ENCODE results near the gene SMIM29. TPM values are rescaled to one million over a fixed set of nuclear protein-coding genes. Genes with fewer than 3 reads are reported as not detected.

Gene SMIM29
- total RNA-seq, 1 donor from 2014 or later: 17.3 TPM

DNA sequence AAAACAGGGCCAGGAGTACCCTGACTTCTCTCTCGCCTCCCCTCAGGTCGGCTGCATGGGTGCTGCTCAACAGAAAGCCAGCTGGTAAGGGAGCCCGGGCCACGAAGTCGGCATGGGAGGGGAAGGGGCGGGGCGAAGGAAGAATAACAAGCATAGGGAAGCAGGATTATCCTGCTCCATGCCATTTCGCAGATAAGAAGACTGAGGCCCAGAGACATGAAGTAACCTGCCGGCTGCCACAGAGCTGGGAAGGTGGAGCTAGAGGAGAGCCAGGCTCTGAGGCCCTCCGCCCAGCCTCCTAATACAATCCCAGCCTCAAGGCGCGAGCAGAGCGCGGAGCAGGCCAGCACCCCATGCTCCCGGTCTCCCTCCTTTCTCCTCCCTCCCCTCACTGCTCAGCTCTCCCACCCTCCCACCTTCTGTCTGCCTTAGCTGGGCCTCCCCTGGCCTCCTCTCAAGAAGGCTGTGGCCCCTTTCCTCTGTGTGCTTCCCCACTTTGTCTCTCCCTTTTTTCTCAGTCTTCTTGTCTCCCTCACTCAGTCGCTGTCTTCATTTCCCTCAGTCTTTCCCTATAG, 25.3 kb downstream of the SMIM29 start:
- Mint-ChIP-seq H3K27ac (peak overlapping the region; percentile 84), H3K27me3 (ENCODE audit: low read depth) (peaks cover 3% of the 10 kb centered on the region), H3K4me3 (ENCODE audit: low read depth) (peak overlapping the region; percentile 60), H3K9me3 (no peaks in the 10 kb centered on the region), H3K36me3 (ENCODE audit: low read depth) (no peaks in the 10 kb centered on the region), H3K4me1 (ENCODE audit: low read depth) (peaks cover 25% of the 10 kb centered on the region)
- DNase-seq (ENCODE audit: low spot score): no peak
- intact Hi-C loops (cut with micrococcal nuclease): loop anchor here (1.0 kb wide), 1 partner anchor 15 kb away; no protein-coding TSS in a partner anchor

GRCh38 chr6:34218691-34219090, 30.1 kb downstream of the SMIM29 start:
- no peaks in the 10 kb centered on the region for H3K36me3 Mint-ChIP-seq (ENCODE audit: low read depth)
- intact Hi-C loops (cut with micrococcal nuclease): no loop called here
- H3K4me3 Mint-ChIP-seq (ENCODE audit: low read depth): no peak overlapping the region
- H3K9me3 Mint-ChIP-seq: no peaks in the 10 kb centered on the region
- H3K27ac Mint-ChIP-seq: no peak overlapping the region
- H3K4me1 Mint-ChIP-seq (ENCODE audit: low read depth): peaks cover 11% of the 10 kb centered on the region
- no peak for DNase-seq (ENCODE audit: low spot score)
- H3K27me3 Mint-ChIP-seq (ENCODE audit: low read depth): peaks cover 3% of the 10 kb centered on the region

GRCh38 chr6:34213772-34214171, 35.0 kb downstream of the SMIM29 start:
- Mint-ChIP-seq H3K9me3 (no peaks in the 10 kb centered on the region), H3K27me3 (ENCODE audit: low read depth) (no peaks in the 10 kb centered on the region), H3K4me3 (ENCODE audit: low read depth) (no peak overlapping the region), H3K36me3 (ENCODE audit: low read depth) (no peaks in the 10 kb centered on the region), H3K4me1 (ENCODE audit: low read depth) (peaks cover 5% of the 10 kb centered on the region), H3K27ac (no peak overlapping the region)
- no peak for DNase-seq (ENCODE audit: low spot score)
- intact Hi-C loops (cut with micrococcal nuclease): no loop called here

- H3K4me3 Mint-ChIP-seq (ENCODE audit: low read depth): no peak overlapping the region
- no peak for DNase-seq (ENCODE audit: low spot score)
- intact Hi-C loops (cut with micrococcal nuclease): loop anchor here (1.0 kb wide), 1 partner anchor 15 kb away; no protein-coding TSS in a partner anchor
- peaks cover 17% of the 10 kb centered on the region for H3K4me1 Mint-ChIP-seq (ENCODE audit: low read depth)
- H3K27ac Mint-ChIP-seq: peak overlapping the region; percentile 83
- no peaks in the 10 kb centered on the region for H3K27me3 Mint-ChIP-seq (ENCODE audit: low read depth)
- H3K9me3 Mint-ChIP-seq: no peaks in the 10 kb centered on the region
- no peaks in the 10 kb centered on the region for H3K36me3 Mint-ChIP-seq (ENCODE audit: low read depth)
Measured at GRCh38 chr6:34207695-34208443, 40.9 kb downstream of the SMIM29 start.

- Mint-ChIP-seq H3K27me3 (ENCODE audit: low read depth) (no peaks in the 10 kb centered on the region), H3K27ac (no peak overlapping the region), H3K4me3 (ENCODE audit: low read depth) (no peak overlapping the region), H3K4me1 (ENCODE audit: low read depth) (peaks cover 17% of the 10 kb centered on the region), H3K9me3 (no peaks in the 10 kb centered on the region), H3K36me3 (ENCODE audit: low read depth) (no peaks in the 10 kb centered on the region)
- intact Hi-C loops (cut with micrococcal nuclease): no loop called here
- DNase-seq (ENCODE audit: low spot score): no peak
Measured at GRCh38 chr6:34206726-34207125, 42.1 kb downstream of the SMIM29 start.

DNA sequence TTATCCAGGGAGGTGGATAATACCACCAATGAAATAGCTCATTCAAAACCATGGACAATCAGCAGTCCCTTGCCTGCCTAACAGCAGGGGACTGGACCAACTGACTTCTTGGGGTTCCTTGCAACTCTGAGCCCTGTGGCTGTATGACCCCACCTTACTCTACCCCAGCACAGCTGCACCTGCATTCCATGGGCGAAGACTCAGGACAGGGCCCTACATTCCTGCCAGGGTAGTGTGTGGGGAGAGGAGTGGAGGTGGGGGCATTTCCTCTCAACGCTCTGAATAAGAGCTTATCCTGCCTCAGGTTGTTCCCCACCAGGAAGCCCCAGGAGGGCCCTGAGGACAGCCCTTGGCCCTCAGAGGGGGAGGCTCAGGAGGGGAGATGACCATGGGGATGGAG, 42.9 kb downstream of the SMIM29 start:
- no peak overlapping the region for H3K27ac Mint-ChIP-seq
- no peaks in the 10 kb centered on the region for H3K36me3 Mint-ChIP-seq (ENCODE audit: low read depth)
- peaks cover 17% of the 10 kb centered on the region for H3K4me1 Mint-ChIP-seq (ENCODE audit: low read depth)
- no peaks in the 10 kb centered on the region for H3K27me3 Mint-ChIP-seq (ENCODE audit: low read depth)
- DNase-seq (ENCODE audit: low spot score): no peak
- H3K4me3 Mint-ChIP-seq (ENCODE audit: low read depth): no peak overlapping the region
- H3K9me3 Mint-ChIP-seq: no peaks in the 10 kb centered on the region
- intact Hi-C loops (cut with micrococcal nuclease): no loop called here

- no peak for DNase-seq (ENCODE audit: low spot score)
- Mint-ChIP-seq H3K9me3 (no peaks in the 10 kb centered on the region), H3K36me3 (ENCODE audit: low read depth) (no peaks in the 10 kb centered on the region), H3K27me3 (ENCODE audit: low read depth) (no peaks in the 10 kb centered on the region), H3K4me3 (ENCODE audit: low read depth) (no peak overlapping the region), H3K4me1 (ENCODE audit: low read depth) (peaks cover 17% of the 10 kb centered on the region), H3K27ac (no peak overlapping the region)
- intact Hi-C loops (cut with micrococcal nuclease): no loop called here
Measured at GRCh38 chr6:34205466-34205865, 43.3 kb downstream of the SMIM29 start.

DNA sequence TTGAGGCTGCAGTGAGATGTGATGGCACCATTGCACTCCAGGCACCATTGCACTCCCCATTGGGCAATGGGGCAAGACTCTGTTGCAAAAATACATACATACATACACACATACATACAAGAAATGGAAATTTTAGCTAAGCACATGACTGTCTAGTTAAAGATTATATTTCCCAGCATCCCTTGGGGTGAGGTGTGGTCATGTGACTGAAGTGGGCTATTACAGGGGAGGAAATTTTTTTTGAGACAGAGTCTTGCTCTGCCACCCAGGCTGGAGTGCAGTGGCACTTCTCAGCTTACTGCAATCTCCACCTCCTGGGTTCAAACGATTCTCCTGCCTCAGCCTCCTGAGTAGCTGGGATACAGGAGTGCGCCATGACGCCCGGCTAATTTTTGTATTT, 44.1 kb downstream of the SMIM29 start:
- no peaks in the 10 kb centered on the region for H3K9me3 Mint-ChIP-seq
- H3K4me3 Mint-ChIP-seq (ENCODE audit: low read depth): no peak overlapping the region
- intact Hi-C loops (cut with micrococcal nuclease): no loop called here
- no peak for DNase-seq (ENCODE audit: low spot score)
- no peak overlapping the region for H3K27ac Mint-ChIP-seq
- H3K4me1 Mint-ChIP-seq (ENCODE audit: low read depth): peaks cover 19% of the 10 kb centered on the region
- no peaks in the 10 kb centered on the region for H3K36me3 Mint-ChIP-seq (ENCODE audit: low read depth)
- H3K27me3 Mint-ChIP-seq (ENCODE audit: low read depth): no peaks in the 10 kb centered on the region

DNA sequence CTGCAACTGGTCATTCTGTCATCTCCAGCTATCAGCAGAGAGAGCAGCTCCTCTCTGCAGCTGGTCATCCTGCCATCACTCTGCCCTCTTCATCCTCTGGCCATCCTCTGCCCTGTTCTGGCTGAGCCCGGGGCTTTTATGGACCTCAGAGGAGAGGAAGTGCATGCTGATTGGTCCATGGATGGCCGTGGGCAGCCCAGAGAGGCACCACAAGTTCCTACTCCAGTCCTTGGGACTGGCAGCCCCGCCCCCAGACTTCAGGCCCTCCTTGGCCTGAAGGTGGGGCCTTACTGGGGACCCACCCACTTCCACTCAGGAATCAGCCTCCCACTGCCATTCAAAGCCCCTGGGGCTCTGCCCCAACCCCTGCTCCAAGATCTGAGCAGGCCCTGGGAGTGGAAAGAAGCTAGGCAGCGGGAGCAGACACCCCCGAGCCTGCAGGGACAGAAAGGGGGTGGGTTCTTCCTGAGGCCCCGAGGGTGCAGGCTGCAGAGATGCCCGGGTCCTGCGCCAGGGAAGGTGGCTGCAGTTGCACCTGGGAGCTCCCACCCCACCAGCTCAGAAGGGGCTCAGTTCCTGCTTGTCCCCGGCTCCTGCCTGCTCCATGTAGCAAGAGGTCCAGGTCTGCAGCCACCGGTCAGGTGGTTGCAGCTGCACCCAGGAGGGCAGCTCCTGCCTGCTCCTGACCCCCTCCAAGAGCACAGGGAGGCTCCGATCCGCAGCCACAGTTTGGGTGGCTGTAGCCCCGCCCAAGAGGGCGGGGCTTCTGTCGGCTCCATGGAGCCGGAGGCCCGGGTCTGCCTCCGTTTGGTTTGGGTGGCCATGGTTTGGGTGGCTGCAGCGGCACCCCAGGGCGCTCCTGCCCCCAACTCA, 46.2 kb downstream of the SMIM29 start:
- H3K36me3 Mint-ChIP-seq (ENCODE audit: low read depth): no peaks in the 10 kb centered on the region
- H3K27ac Mint-ChIP-seq: no peak overlapping the region
- DNase-seq (ENCODE audit: low spot score): no peak
- H3K27me3 Mint-ChIP-seq (ENCODE audit: low read depth): peaks cover 4% of the 10 kb centered on the region
- no peak overlapping the region for H3K4me3 Mint-ChIP-seq (ENCODE audit: low read depth)
- intact Hi-C loops (cut with micrococcal nuclease): no loop called here
- peaks cover 5% of the 10 kb centered on the region for H3K4me1 Mint-ChIP-seq (ENCODE audit: low read depth)
- no peaks in the 10 kb centered on the region for H3K9me3 Mint-ChIP-seq

- Mint-ChIP-seq H3K4me1 (ENCODE audit: low read depth) (peaks cover 3% of the 10 kb centered on the region), H3K9me3 (no peaks in the 10 kb centered on the region), H3K27ac (no peak overlapping the region), H3K27me3 (ENCODE audit: low read depth) (peaks cover 5% of the 10 kb centered on the region), H3K4me3 (ENCODE audit: low read depth) (no peak overlapping the region), H3K36me3 (ENCODE audit: low read depth) (no peaks in the 10 kb centered on the region)
- intact Hi-C loops (cut with micrococcal nuclease): no loop called here
- DNase-seq (ENCODE audit: low spot score): no peak
Measured at GRCh38 chr6:34201455-34202107, 47.2 kb downstream of the SMIM29 start.

GRCh38 chr6:34200340-34200971, 48.4 kb downstream of the SMIM29 start:
- no peaks in the 10 kb centered on the region for H3K9me3 Mint-ChIP-seq
- H3K4me1 Mint-ChIP-seq (ENCODE audit: low read depth): peaks cover 6% of the 10 kb centered on the region
- H3K36me3 Mint-ChIP-seq (ENCODE audit: low read depth): no peaks in the 10 kb centered on the region
- H3K27ac Mint-ChIP-seq: no peak overlapping the region
- H3K4me3 Mint-ChIP-seq (ENCODE audit: low read depth): no peak overlapping the region
- intact Hi-C loops (cut with micrococcal nuclease): no loop called here
- DNase-seq (ENCODE audit: low spot score): no peak
- peaks cover 7% of the 10 kb centered on the region for H3K27me3 Mint-ChIP-seq (ENCODE audit: low read depth)

- Mint-ChIP-seq H3K36me3 (ENCODE audit: low read depth) (no peaks in the 10 kb centered on the region), H3K27me3 (ENCODE audit: low read depth) (peaks cover 13% of the 10 kb centered on the region), H3K27ac (no peak overlapping the region)
Measured at GRCh38 chr6:34196833-34197195, 52.0 kb downstream of the SMIM29 start.

More at GRCh38 chr6:34196833-34197195, 52.0 kb downstream of the SMIM29 start:
- Mint-ChIP-seq H3K9me3 (no peaks in the 10 kb centered on the region), H3K4me1 (ENCODE audit: low read depth) (peaks cover 6% of the 10 kb centered on the region), H3K4me3 (ENCODE audit: low read depth) (peak overlapping the region; percentile 79)
- no peak for DNase-seq (ENCODE audit: low spot score)
- intact Hi-C loops (cut with micrococcal nuclease): loop anchor here (2.0 to 5.0 kb wide), 3 partner anchors 40 to 230 kb away; partner anchors contain the start of genes HMGA1 and RPS10
